Activated CD8-positive, alpha-beta T cell treated with anti-CD3 and anti-CD28 coated beads, Interleukin-2, amount 10 ng/mL, durations not matched to agents 7 days and 5 days (primary cell): ENCODE measurements around the gene DIAPH2. TPM values are rescaled to one million over a fixed set of nuclear protein-coding genes. Genes with fewer than 3 reads are reported as not detected.

ENCODE experiments used
- ATAC-seq: fragments of 150-1000 bp; cut with Tn5 transposase; one replicate; pipeline ENCODE4 v1.10.0; 2021; ENCODE audit warnings: moderate library complexity
- CTCF ChIA-PET: fragments of 350-600 bp; sonication (Branson Sonifier 250); formaldehyde crosslinking; loops from one replicate; lab custom pipeline; 2021; ENCODE audit warnings: antibody characterized with exemption; lab: Charles Lee
- POLR2A ChIA-PET: fragments of 350-600 bp; sonication (Branson Sonifier 250); formaldehyde crosslinking; loops from one replicate; lab custom pipeline; 2021; ENCODE audit warnings: antibody characterized with exemption; lab: Charles Lee
- DNase-seq: peaks from one replicate; pipeline ENCODE4 v3.0.0-alpha.2; 2020
- H3K27ac Mint-ChIP-seq: one replicate; pipeline ENCODE4 v1.8.0; 2021; ENCODE audit warnings: mild to moderate bottlenecking, mixed read lengths
- H3K27me3 Mint-ChIP-seq: one replicate; pipeline ENCODE4 v1.8.0; 2021; ENCODE audit warnings: low read depth, mixed read lengths
- H3K36me3 Mint-ChIP-seq: one replicate; pipeline ENCODE4 v1.8.0; 2021; ENCODE audit warnings: low read depth, mixed read lengths
- H3K4me1 Mint-ChIP-seq: one replicate; pipeline ENCODE4 v1.8.0; 2021; ENCODE audit warnings: low read depth, mixed read lengths
- H3K4me3 Mint-ChIP-seq: one replicate; pipeline ENCODE4 v1.8.0; 2021; ENCODE audit warnings: mild to moderate bottlenecking, mixed read lengths
- H3K9me3 Mint-ChIP-seq: one replicate; pipeline ENCODE4 v1.8.0; 2022; ENCODE audit warnings: mixed read lengths; ENCODE audit not compliant: insufficient read depth
- total RNA-seq, 2 experiments: library from RNA; stranded (reverse); gene quantifications; one replicate each; pipeline ENCODE4 v1.2.3, GENCODE V29; 2021

The DIAPH2 gene
- total RNA-seq, 2 experiments from 2014 or later = 14.1 to 14.4 TPM

- CTCF ChIA-PET = no interaction called here
These were observed 648.3 kb downstream of the DIAPH2 start for GRCh38 chrX:97332963-97333362.

DNA sequence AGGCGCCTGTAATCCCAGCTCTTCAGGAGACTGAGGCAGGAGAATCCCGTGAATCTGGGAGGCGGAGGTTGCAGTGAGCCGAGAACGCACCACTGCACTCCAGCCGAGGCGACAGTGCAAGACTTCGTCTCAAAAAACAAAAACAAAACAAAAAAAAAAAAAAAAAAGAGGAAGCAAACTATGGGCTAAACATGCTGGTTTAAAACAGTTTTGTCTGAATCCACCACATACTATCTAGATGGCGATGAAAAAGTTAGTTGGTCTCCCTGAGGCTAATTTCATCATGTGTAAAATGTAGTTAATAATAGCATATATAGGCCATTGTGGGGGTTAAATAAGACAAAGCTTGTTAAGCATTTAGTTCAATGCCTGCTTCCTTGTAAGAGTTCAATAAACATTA lies 650.2 kb downstream of the DIAPH2 start:
- CTCF ChIA-PET = no interaction called here
- Mint-ChIP-seq H3K4me3 (no peak overlapping the region), H3K36me3 (peaks cover 2% of the 10 kb centered on the region), H3K9me3 (no peaks in the 10 kb centered on the region), H3K27ac (no peak overlapping the region), H3K27me3 (no peaks in the 10 kb centered on the region), H3K4me1 (no peaks in the 10 kb centered on the region)
- POLR2A ChIA-PET = no interaction called here
- no peak for DNase-seq
- ATAC-seq = no peak

More at GRCh38 chrX:97332963-97333362, 648.3 kb downstream of the DIAPH2 start:
- H3K27me3 Mint-ChIP-seq = no peaks in the 10 kb centered on the region
- POLR2A ChIA-PET = no interaction called here
- H3K36me3 Mint-ChIP-seq = peaks cover 2% of the 10 kb centered on the region
- no peaks in the 10 kb centered on the region for H3K4me1 Mint-ChIP-seq
- DNase-seq (no peak), ATAC-seq (no peak)
- no peak overlapping the region for H3K27ac Mint-ChIP-seq
- no peaks in the 10 kb centered on the region for H3K9me3 Mint-ChIP-seq
- no peak overlapping the region for H3K4me3 Mint-ChIP-seq

DNA sequence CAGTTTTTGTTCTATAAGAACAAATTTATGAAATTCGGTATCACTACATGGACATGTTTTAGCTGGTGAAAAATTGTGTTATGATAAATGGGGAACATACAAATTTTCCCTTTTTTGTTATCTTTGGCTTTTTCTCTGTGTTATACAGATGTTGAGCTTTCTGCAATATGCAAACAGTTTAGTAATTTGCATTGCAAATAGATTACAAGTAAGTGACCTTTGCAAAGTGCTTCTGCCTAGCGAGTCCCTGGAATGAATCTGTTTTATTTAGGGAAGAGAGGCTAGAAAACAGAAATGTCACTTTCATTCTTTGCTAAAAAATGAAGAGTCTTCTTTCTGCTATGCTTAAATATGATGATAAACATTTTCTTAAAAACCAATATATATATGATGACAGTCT lies 660.1 kb downstream of the DIAPH2 start:
- Mint-ChIP-seq H3K27me3 (no peaks in the 10 kb centered on the region), H3K9me3 (no peaks in the 10 kb centered on the region), H3K36me3 (no peaks in the 10 kb centered on the region), H3K27ac (no peak overlapping the region), H3K4me3 (no peak overlapping the region), H3K4me1 (no peaks in the 10 kb centered on the region)
- POLR2A ChIA-PET = no interaction called here
- CTCF ChIA-PET = no interaction called here
- ATAC-seq (no peak), DNase-seq (no peak)

GRCh38 chrX:97358941-97359340 lies 674.3 kb downstream of the DIAPH2 start:
- Mint-ChIP-seq H3K27me3 (no peaks in the 10 kb centered on the region), H3K4me1 (no peaks in the 10 kb centered on the region), H3K27ac (no peak overlapping the region), H3K36me3 (no peaks in the 10 kb centered on the region), H3K4me3 (no peak overlapping the region), H3K9me3 (no peaks in the 10 kb centered on the region)
- CTCF ChIA-PET = no interaction called here
- POLR2A ChIA-PET = no interaction called here
- no peak for DNase-seq
- ATAC-seq = no peak

DNA sequence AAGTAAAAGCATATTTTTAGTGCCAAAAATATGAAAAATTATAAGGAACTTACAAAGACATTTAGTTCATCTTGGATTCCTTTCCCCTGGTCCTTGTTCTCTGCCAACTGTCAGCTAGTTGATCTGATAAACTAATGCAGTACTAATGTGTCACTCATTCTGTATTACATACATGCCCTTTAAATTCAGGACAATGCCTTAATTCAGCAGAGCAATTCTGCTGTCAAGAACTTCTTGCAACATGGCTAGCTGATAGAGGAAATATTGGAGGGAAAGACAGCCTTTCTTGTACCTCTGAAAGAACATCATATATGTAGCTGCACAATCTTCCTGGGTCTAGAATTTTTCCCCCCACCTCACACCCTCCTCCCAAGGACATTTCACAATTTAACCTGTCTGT lies 679.2 kb downstream of the DIAPH2 start:
- ChIA-PET POLR2A (no interaction called here), CTCF (no interaction called here)
- H3K36me3 Mint-ChIP-seq = no peaks in the 10 kb centered on the region
- no peak for ATAC-seq
- H3K27ac Mint-ChIP-seq = no peak overlapping the region
- H3K9me3 Mint-ChIP-seq = no peaks in the 10 kb centered on the region
- H3K27me3 Mint-ChIP-seq = no peaks in the 10 kb centered on the region
- no peak overlapping the region for H3K4me3 Mint-ChIP-seq
- H3K4me1 Mint-ChIP-seq = no peaks in the 10 kb centered on the region
- no peak for DNase-seq

GRCh38 chrX:97366237-97366636 lies 681.6 kb downstream of the DIAPH2 start:
- ChIA-PET CTCF (no interaction called here), POLR2A (no interaction called here)
- ATAC-seq = no peak
- Mint-ChIP-seq H3K9me3 (no peaks in the 10 kb centered on the region), H3K27me3 (no peaks in the 10 kb centered on the region), H3K4me1 (no peaks in the 10 kb centered on the region), H3K27ac (no peak overlapping the region), H3K36me3 (no peaks in the 10 kb centered on the region), H3K4me3 (no peak overlapping the region)
- DNase-seq = no peak

DNA sequence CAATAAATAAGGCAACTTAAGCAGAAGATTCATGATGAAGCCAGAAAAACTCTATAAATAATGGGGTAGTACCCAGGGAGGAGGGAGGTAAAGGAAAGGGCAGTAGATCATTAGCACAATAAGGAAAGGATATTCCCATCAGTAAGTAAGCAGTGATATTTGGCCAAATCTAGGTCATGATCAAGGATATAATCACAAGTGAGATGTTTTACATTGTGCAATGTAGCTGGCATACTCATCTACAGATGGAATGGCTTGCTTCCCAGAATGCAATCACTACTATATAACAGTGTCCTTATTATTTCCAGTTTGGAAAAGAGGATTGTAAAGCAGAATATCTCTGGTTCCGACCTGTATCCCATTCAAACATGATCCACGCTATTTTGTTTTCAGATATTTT lies 682.5 kb downstream of the DIAPH2 start:
- Mint-ChIP-seq H3K4me3 (no peak overlapping the region), H3K36me3 (no peaks in the 10 kb centered on the region), H3K27ac (no peak overlapping the region), H3K4me1 (no peaks in the 10 kb centered on the region), H3K27me3 (no peaks in the 10 kb centered on the region), H3K9me3 (no peaks in the 10 kb centered on the region)
- DNase-seq (no peak), ATAC-seq (no peak)
- ChIA-PET POLR2A (no interaction called here), CTCF (no interaction called here)

DNA sequence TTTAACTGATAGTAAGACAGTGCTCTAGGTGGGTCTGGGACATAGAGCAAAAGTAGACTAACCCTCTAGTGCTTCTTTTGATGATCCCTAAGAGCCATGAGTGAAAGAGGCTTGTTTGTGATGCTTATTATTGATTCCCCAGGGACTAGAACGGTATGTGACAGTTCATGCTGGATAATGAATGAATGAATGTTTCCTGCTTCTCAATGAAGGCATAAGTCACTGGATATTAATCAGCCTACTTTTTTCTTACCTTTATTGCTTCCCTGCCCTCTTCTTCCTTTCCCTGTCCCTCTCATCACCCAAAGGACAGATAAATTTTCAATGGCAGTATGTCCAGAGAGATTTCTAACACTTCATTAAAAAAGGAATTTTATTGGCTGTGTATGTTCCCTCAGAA lies 685.3 kb downstream of the DIAPH2 start:
- Mint-ChIP-seq H3K4me3 (no peak overlapping the region), H3K27ac (no peak overlapping the region), H3K36me3 (no peaks in the 10 kb centered on the region), H3K9me3 (no peaks in the 10 kb centered on the region), H3K27me3 (no peaks in the 10 kb centered on the region), H3K4me1 (no peaks in the 10 kb centered on the region)
- DNase-seq (no peak), ATAC-seq (no peak)
- ChIA-PET POLR2A (no interaction called here), CTCF (no interaction called here)

GRCh38 chrX:97372001-97372766 lies 687.5 kb downstream of the DIAPH2 start:
- Mint-ChIP-seq H3K27ac (no peak overlapping the region), H3K36me3 (no peaks in the 10 kb centered on the region), H3K4me1 (no peaks in the 10 kb centered on the region), H3K27me3 (no peaks in the 10 kb centered on the region), H3K4me3 (no peak overlapping the region), H3K9me3 (no peaks in the 10 kb centered on the region)
- POLR2A ChIA-PET = no interaction called here
- DNase-seq (no peak), ATAC-seq (no peak)
- CTCF ChIA-PET = no interaction called here

- DNase-seq (no peak), ATAC-seq (no peak)
- ChIA-PET CTCF (no interaction called here), POLR2A (no interaction called here)
- H3K27me3 Mint-ChIP-seq = no peaks in the 10 kb centered on the region
- no peak overlapping the region for H3K27ac Mint-ChIP-seq
- no peaks in the 10 kb centered on the region for H3K9me3 Mint-ChIP-seq
- H3K4me1 Mint-ChIP-seq = no peaks in the 10 kb centered on the region
- H3K36me3 Mint-ChIP-seq = no peaks in the 10 kb centered on the region
- H3K4me3 Mint-ChIP-seq = no peak overlapping the region
These were observed 689.6 kb downstream of the DIAPH2 start for GRCh38 chrX:97374266-97374665.

DNA sequence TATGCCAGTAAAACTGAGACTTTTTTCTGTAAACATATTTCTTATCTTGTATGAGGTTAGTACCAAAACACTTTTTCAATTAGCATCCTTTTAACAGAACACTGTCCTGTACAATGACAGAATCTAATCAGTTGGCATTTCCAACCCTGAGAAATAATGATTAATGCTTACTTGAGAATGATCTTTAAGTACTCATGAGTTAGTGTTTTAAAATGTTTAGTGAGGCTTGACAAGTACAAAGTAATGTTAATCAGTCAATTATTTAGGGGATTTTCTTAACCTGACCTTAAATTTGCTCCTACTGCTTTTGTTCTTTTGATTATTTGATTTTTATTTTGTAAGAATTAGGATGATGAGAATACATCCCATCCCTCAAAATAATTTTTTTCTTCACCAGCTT lies 695.6 kb downstream of the DIAPH2 start:
- H3K27ac Mint-ChIP-seq = no peak overlapping the region
- ATAC-seq (no peak), DNase-seq (no peak)
- H3K4me3 Mint-ChIP-seq = no peak overlapping the region
- no peaks in the 10 kb centered on the region for H3K9me3 Mint-ChIP-seq
- H3K4me1 Mint-ChIP-seq = no peaks in the 10 kb centered on the region
- ChIA-PET CTCF (no interaction called here), POLR2A (no interaction called here)
- H3K27me3 Mint-ChIP-seq = no peaks in the 10 kb centered on the region
- no peaks in the 10 kb centered on the region for H3K36me3 Mint-ChIP-seq

DNA sequence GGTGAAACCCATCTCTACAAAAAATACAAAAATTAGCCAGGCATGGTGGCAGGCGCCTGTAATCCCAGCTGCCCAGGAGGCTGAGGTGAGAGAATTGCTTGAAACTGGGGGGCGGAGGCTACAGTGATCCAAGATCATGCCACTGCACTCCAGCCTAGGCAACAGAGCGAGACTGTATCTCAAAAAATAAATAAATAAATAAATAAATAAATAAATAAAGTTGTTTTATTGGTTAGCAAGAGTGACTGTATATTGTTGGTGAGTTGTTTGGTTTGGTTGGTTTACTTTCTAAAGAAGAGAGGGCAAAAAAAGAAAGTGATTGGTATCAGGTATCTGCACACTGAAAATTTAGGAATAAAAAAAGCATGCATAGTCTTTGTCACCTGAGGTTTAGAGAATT lies 700.0 kb downstream of the DIAPH2 start:
- Mint-ChIP-seq H3K36me3 (peaks cover 9% of the 10 kb centered on the region), H3K4me1 (peaks cover 4% of the 10 kb centered on the region), H3K4me3 (no peak overlapping the region), H3K27me3 (no peaks in the 10 kb centered on the region), H3K9me3 (no peaks in the 10 kb centered on the region), H3K27ac (no peak overlapping the region)
- CTCF ChIA-PET = no interaction called here
- ATAC-seq = no peak
- POLR2A ChIA-PET = no interaction called here
- no peak for DNase-seq

DNA sequence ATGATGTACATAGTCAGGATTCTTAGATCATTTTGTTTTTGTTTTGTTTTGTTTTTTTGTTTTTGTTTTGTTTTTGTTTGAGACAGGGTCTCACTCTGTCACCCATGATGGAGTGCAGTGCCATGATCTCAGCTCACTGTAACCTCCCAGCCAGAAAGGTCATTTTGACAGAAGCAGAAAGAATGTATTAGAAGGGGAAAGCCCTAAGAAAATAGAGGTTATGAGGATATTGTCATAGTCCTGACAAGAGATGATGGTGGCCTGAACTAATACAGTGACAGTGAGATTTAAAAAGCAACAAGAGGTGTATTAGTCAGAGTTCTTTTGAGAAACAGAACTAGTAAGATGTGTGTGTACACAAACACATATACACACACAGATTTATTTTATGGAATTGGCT lies 702.4 kb downstream of the DIAPH2 start:
- POLR2A ChIA-PET = no interaction called here

More for the DNA sequence above, 702.4 kb downstream of the DIAPH2 start:
- Mint-ChIP-seq H3K9me3 (no peaks in the 10 kb centered on the region), H3K4me3 (no peak overlapping the region), H3K36me3 (peaks cover 9% of the 10 kb centered on the region), H3K27me3 (no peaks in the 10 kb centered on the region), H3K4me1 (peaks cover 5% of the 10 kb centered on the region), H3K27ac (no peak overlapping the region)
- ATAC-seq (no peak), DNase-seq (no peak)
- CTCF ChIA-PET = no interaction called here
